Psoas muscle (tissue), 8 donors: ENCODE results near the gene MAN2A2. TPM values are rescaled to one million over a fixed set of nuclear protein-coding genes. Genes with fewer than 3 reads are reported as not detected.
A peak's percentile ranks its signal among the peaks of the same experiment; 100 is the strongest.
"Not testable (repeated sequence)": the region's sequence is repeated elsewhere in the genome, so short reads cannot be mapped to it uniquely, and the experiment has no call there.

Source experiments
- ATAC-seq, 4 donors: fragments of 200-7000 bp; cut with Tn5 transposase; one replicate each; pipeline ENCODE4 v1.9.1; 2020; ENCODE audit warnings: moderate library complexity in 3 of 4, mild to moderate bottlenecking in 2 of 4
- DNase-seq, 2 donors: peaks; one replicate each; pipeline ENCODE4 v3.0.0-alpha.2; 2020
- H3K27ac ChIP-seq: fragments of 200-600 bp; one replicate; pipeline ENCODE4 v1.8.0; 2022
- H3K27me3 ChIP-seq, 3 donors: fragments of 200-600 bp in 1 of 3; one replicate each; pipeline versions ENCODE4 v1.6.1 to v1.8.0; 2013 to 2022; ENCODE audit warnings: low read length in 2 of 3, mild to moderate bottlenecking in 2 of 3, moderate library complexity in 1 of 3; ENCODE audit not compliant: insufficient read depth in 3 of 3
- H3K36me3 ChIP-seq, 2 donors: fragments of 200-600 bp in 1 of 2; one replicate each; pipeline versions ENCODE4 v1.6.1 to v1.8.0; 2013 to 2022; ENCODE audit warnings: low read depth in 1 of 2, mild to moderate bottlenecking in 1 of 2, moderate library complexity in 1 of 2; ENCODE audit not compliant: insufficient read depth in 1 of 2
- H3K4me1 ChIP-seq: fragments of 200-600 bp; one replicate; pipeline ENCODE4 v1.8.0; 2022
- H3K4me3 ChIP-seq: fragments of 200-600 bp; one replicate; pipeline ENCODE4 v1.8.0; 2022; ENCODE audit warnings: mild to moderate bottlenecking
- H3K9me3 ChIP-seq: fragments of 200-600 bp; one replicate; pipeline ENCODE4 v1.8.0; 2022
- CTCF ChIP-seq: fragments of 200-600 bp; IDR thresholded peaks from one replicate; pipeline ENCODE4 v1.8.0; 2022; ENCODE audit warnings: antibody characterized with exemption
- WGBS, 3 donors: extraction: QIAGEN DNeasy Blood & Tissue Kit; methylation state at CpG; one replicate each; pipeline versions ENCODE4 v1.1.6 to v1.1.7; 2013; 5-methylcytosine and 5-hydroxymethylcytosine counted together
- intact Hi-C, 2 donors: fragments of 100-400 bp; cut with DNase I; formaldehyde crosslinking; loops; one replicate each; pipeline versions ENCODE4 v1.11.0 to v1.14.2; 2022
- polyA plus RNA-seq, 3 donors: library from polyadenylated mRNA; stranded (reverse); fragments of 200-250 nt; gene quantifications; one replicate each; pipeline ENCODE4 v1.2.3, GENCODE V29; 2013
- total RNA-seq, 4 donors: library from RNA; stranded (reverse); fragmentation: NEBNext Ultra II Directional in 2 of 4; extraction: Animal tissue kit (Norgen Biotek cat#: 25700) in 2 of 4; gene quantifications; one replicate each; pipeline versions ENCODE4 v1.2.1 to v1.2.4, GENCODE V29; 2021 to 2023
- donor health status: healthy with polysubstance abuse.
- donor health status: DM: no; HTN: no; CAD: no; lungs with moderate emphysema.
- donor health status: Bipolar disorder and iron deficiency.
- donor health status: healthy.
- donor health status: DM: yes; HTN: yes; CAD: no.
- donor health status: DM: no; HTN: no; CAD: no.
- donor health status: DM: no; HTN: no; CAD: no.
- donor health status: DM: yes; HTN: yes; CAD: no.

The MAN2A2 gene
- total and polyA plus RNA-seq, 7 donors: 22.9 to 127 (median 111) TPM

GRCh38 chr15:90905306-90906180 lies 2.4 kb downstream of the MAN2A2 start:
- no peak overlapping the region for H3K4me3 ChIP-seq
- no peak for TF ChIP-seq CTCF
- no peaks in the 10 kb centered on the region for H3K27me3 ChIP-seq
- H3K36me3 ChIP-seq: peaks cover 4 to 67% of the 10 kb centered on the region in 2 donors
- ATAC-seq (no peak), DNase-seq (peak in 1 of 2 donors; percentile 55)
- WGBS, 3 donors: 94 to 95% (median 95%) methylated on average over 28 of the region's 28 CpGs
- H3K27ac ChIP-seq: no peak overlapping the region
- intact Hi-C loops: no loop called here
- H3K9me3 ChIP-seq: no peaks in the 10 kb centered on the region
- H3K4me1 ChIP-seq: peaks cover 20% of the 10 kb centered on the region

- no peak for TF ChIP-seq CTCF
- H3K27me3 ChIP-seq: no peaks in the 10 kb centered on the region
- WGBS, 3 donors: 93 to 97% (median 95%) methylated on average over 11 of the region's 11 CpGs
- H3K4me3 ChIP-seq: no peak overlapping the region
- H3K36me3 ChIP-seq: peaks cover 4 to 74% of the 10 kb centered on the region in 2 donors
- DNase-seq: peak in 1 of 2 donors; percentile 53
- no peak for ATAC-seq
- H3K27ac ChIP-seq: no peak overlapping the region
- intact Hi-C loops: no loop called here
- no peaks in the 10 kb centered on the region for H3K9me3 ChIP-seq
- H3K4me1 ChIP-seq: peaks cover 20% of the 10 kb centered on the region
These were observed 3.2 kb downstream of the MAN2A2 start for GRCh38 chr15:90906181-90906849.

- intact Hi-C loops: no loop called here
- Histone ChIP-seq H3K27me3 (no peaks in the 10 kb centered on the region), H3K36me3 (peaks cover 4 to 83% of the 10 kb centered on the region in 2 donors), H3K4me3 (no peak overlapping the region), H3K9me3 (no peaks in the 10 kb centered on the region), H3K4me1 (peaks cover 12% of the 10 kb centered on the region), H3K27ac (no peak overlapping the region)
- no peak for TF ChIP-seq CTCF
- WGBS, 3 donors: 75 to 81% (median 77%) methylated on average over 15 of the region's 15 CpGs
- peak in 1 of 2 donors; percentile 35 for DNase-seq
- ATAC-seq: no peak
These were observed 4.1 kb downstream of the MAN2A2 start for GRCh38 chr15:90907051-90907660.

GRCh38 chr15:90907838-90908507 lies 4.9 kb downstream of the MAN2A2 start:
- intact Hi-C loops: no loop called here
- H3K36me3 ChIP-seq: peaks cover 9 to 91% of the 10 kb centered on the region in 2 donors
- ATAC-seq (no peak), DNase-seq (peak in 1 of 2 donors; percentile 34)
- H3K4me3 ChIP-seq: no peak overlapping the region
- no peaks in the 10 kb centered on the region for H3K27me3 ChIP-seq
- peaks cover 12% of the 10 kb centered on the region for H3K4me1 ChIP-seq
- no peaks in the 10 kb centered on the region for H3K9me3 ChIP-seq
- TF ChIP-seq CTCF: no peak
- 54 to 76% (median 64%) methylated on average over 9 of the region's 9 CpGs for WGBS, 3 donors
- no peak overlapping the region for H3K27ac ChIP-seq

- H3K4me1 ChIP-seq, ATAC-seq, H3K9me3 ChIP-seq, H3K27ac ChIP-seq, H3K4me3 ChIP-seq, intact Hi-C loops, DNase-seq, H3K27me3 ChIP-seq: not testable (repeated sequence)
- H3K36me3 ChIP-seq: peaks cover 11 to 100% of the 10 kb centered on the region in 2 donors
- 69 to 85% (median 82%) methylated on average over 11 of the region's 11 CpGs for WGBS, 3 donors
These were observed 6.3 kb downstream of the MAN2A2 start for GRCh38 chr15:90909449-90909848.
